GOT3 (cell line): ENCODE data around the gene CBFA2T2.

Experiments
- DNase-seq: peaks from one replicate; lab custom pipeline; 2025; ENCODE audit warnings: mixed read lengths; lab: John Stamatoyannopoulos, UW

CBFA2T2 gene

DNA sequence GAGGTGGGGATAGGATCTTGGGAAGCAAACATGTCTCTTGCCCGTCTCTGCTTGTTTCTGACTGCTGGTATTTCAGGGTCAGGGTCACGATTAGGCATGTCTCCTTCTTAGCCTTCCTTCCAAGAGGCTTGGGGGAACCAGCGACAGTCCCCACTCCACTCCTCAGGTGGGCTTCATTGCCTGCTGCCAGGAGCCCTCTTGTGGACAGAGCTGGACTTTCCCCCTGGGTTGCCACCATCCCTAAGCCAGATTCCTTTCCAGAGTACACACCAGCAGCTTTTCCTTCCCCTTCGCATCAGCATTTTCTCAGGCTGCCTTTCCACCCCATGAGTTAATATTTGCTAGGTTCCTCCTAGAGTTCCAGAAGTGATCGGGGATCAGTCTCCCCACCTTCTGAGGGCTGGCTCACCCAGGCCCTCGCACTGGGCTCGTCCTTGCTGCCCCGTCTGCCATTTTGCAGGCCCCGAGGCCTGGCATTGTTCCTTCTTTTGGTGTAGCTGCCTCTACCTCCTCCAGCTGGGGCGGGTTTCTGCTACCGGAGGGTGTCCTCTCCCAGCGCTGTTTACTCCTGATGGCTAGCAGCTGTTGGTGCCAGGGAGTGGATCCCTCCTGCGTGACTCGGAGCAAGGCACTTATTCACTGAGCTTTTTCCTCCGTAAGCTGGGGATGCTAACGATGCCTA lies 163.5 kb downstream of the CBFA2T2 start:
- DNase-seq: no peak

GRCh38 chr20:33653900-33654596 lies 164.2 kb downstream of the CBFA2T2 start:
- no peak for DNase-seq

DNA sequence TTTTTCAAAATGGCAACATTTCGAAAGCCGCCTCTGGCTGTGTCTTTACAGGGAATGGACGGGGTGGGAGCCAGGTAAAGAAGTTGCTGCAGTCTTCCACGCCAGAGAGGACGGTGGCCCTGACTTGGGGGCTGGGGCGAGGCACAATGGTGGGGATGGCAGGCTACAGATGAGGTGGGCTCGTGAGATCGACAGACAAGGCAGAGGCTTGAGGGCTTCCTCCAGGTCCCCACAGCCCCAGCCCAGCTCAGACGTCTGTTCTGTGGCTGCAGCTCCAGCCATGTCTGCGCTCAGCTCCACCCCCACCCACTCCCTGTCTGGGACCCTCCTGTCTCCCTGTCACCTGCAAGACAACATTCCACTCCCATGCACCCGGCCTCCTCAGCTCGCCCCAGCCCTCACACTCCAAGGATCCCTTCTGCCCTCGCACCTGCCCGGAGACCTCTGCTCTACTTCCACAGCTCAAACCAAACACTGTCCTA lies 164.8 kb downstream of the CBFA2T2 start:
- DNase-seq: no peak

DNA sequence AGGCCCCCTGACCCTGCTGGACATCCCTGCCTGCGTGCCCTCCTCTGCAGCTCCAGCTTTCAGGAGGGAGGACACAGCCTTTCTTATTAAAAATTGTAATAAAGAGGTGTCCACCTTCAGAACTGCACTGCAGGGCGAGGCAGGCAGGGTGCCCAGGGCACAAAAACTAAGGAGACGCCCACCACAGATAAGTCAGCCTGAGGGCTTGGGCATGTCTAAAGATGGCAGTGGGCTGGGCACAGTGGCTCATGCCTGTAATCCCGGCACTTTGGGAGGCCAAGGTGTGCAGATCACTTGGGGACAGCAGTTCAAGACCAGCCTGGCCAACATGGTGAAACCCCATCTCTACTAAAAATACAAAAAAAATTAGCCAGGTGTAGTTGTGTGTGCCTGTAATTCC lies 165.3 kb downstream of the CBFA2T2 start:
- no peak for DNase-seq

- DNase-seq: no peak
Measured at GRCh38 chr20:33656010-33656782, 166.3 kb downstream of the CBFA2T2 start.

- DNase-seq: no peak
Measured at GRCh38 chr20:33656783-33657703, 167.1 kb downstream of the CBFA2T2 start.

GRCh38 chr20:33657704-33658095 lies 167.8 kb downstream of the CBFA2T2 start:
- no peak for DNase-seq

- DNase-seq: no peak
Measured at GRCh38 chr20:33658510-33658909, 168.6 kb downstream of the CBFA2T2 start.

DNA sequence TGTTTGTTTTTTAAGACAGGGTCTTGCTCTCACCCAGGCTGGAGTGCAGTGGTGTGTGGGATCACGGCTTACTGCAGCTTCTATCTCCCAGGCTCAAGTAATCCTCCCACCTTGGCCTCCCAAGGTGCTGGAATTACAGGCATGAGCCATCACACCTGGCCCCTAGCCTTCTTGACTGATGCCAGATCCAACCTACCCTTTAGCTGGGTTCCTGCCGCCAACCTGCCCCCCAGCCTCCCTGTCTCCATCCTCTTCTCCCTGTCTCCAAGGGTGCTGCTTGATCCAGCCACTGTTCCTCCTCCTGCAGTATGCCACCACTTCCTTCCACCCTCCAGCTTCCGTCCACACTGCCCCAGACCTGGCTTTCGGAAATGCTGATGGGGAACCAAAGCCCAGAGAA lies 169.0 kb downstream of the CBFA2T2 start:
- DNase-seq: no peak

- no peak for DNase-seq
Measured at GRCh38 chr20:33659341-33660034, 169.6 kb downstream of the CBFA2T2 start.

DNA sequence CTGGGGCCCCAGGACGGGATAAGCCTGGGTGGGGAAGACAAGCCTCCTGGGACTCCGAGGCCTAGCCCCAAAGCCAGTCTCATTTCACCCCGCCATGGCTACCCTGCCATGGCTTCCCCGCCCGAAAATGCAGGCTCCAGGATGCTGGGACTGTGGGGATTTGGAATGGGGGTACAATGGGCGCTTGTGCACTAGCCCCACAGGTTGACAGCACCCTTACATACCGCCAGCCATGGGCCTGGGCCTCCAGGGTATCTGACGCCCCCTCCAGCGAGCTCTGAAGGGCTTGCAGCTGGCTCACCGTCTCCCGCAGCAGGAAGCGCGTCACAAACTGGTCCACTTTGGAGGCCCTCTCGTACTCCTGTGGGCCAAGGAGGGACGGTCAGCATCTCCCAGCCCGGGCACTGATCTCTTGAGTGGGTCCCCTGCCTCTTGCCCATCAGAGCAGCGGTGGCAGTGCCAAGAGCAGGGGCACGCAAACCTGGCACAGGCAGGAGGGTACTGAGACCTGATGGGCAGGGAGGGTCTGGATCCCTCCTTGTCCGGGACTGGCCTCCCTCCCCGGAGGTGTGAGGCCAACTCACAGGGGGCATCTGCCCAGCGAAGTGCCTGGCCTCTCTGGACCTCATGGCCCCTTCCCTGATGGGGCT lies 170.3 kb downstream of the CBFA2T2 start:
- no peak for DNase-seq

DNA sequence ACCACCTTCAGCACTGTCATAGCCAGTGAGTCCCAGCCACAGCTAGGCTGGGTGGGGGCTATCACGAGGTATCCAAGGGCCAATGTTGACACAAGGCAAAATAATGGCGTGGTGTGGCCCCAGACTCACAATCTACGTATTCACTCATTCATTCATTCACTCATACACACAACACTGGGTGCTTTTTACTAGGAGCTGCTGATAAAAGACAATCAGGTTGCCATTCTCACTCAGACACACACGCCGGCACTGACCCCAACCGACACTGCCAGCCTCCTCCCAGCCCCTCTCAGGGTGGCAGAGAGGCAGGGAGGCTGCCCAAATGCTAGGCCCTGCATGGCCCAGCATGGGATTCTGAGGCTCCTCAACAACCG lies 170.8 kb downstream of the CBFA2T2 start:
- DNase-seq: no peak

DNA sequence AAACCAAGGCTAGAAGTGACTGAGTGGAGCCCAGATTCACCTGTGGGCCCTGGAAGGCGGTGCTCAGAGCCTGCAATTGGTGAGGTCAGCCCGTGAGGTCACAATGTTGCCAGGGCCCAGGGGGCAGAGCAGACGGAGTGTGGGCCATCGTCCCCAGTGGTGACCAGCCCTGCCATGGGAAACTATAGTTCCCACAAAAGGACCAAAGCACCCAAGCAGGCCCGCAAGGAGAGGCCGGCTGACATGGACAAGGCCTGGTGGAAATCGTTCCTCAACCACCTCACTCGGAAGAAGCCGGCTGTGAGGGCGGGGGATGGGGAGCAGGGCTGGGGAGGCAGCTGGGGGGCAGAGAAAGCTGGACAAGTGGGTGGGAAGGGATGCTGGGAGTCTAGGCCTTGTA lies 172.3 kb downstream of the CBFA2T2 start, which contains the start of gene C20orf144:
TSS of gene C20orf144 (plus strand) at position 156 of the 400 bp plus-strand sequence. CDS start at position 175, 19 bp downstream.
- DNase-seq: no peak

DNA sequence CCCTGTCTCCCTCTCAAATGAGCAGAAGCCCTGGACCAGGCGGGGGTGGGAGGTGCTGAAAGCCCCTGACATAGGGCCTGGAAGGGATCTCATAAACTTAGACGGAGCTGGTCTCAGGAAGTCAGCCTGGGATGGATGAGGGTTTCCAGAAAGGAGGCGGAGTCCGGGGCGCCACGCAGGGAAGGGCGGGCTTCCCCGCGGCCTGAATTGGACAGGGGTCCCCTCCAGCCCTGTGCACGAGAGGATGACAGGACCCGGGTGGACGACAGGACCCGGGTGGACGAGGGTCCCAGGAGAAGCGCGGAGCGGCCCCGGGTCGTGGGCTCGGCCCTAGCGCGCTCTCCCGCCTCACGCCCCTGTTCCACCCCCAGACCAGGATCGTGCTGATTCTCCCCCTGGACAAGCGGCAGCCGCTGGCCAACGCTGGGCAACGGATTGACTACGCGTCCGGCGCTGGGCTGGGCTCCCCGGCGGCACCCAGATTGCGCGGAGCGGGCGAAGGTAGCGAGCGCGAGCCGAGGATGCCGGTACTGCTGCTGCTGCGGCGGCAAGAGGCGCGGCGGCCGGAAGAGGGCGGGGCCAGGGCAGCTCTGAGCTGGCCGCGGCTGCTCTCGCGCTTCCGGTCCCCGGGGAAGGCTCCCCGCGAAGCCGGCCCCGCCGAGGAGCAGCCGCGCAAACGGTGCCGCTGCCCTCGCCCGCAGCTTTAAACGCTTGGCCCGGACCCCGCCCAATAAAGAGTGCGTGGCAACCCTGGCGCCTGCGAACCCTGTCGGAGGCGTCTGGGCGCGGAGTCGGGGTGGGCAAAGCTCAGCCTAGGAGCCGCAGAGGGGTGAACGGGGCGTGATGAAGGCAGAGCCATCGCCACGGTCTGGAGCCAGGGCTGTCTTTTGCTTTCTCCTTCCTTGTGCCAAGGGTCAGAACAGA lies 173.5 kb downstream of the CBFA2T2 start:
- peak; percentile 75 for DNase-seq

DNA sequence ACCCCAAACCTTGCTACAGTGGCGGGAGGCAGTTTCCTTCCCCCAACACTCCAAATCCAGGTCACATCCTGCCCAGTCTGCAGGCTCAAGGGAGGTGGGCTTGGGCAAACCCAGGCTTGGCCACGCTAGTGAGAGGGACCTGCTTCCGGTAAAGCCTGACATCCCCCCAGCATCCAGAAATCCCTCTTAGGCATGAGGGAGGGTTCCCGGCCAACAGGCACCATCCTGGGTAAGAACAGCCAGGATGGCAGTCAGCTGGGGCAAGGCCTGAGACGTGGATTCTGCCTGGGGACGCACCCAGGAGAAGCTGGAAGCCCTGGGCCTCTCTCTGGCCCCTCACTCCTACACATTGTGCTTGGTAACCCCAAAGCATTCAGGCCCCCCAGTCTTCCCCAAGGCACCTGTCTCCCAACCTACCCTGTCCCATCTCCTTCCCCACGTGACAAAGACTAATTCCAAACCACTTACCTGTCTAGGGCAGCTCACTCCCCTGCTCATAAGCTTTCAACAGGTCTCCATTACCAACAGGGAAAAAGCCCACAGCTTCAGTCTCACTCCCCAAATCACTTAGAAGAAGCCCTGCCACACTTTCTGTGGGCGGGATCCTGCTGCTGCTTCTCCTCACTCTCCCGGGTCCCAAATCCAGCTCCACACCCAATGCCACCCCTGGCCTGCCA lies 174.3 kb downstream of the CBFA2T2 start:
- no peak for DNase-seq

DNA sequence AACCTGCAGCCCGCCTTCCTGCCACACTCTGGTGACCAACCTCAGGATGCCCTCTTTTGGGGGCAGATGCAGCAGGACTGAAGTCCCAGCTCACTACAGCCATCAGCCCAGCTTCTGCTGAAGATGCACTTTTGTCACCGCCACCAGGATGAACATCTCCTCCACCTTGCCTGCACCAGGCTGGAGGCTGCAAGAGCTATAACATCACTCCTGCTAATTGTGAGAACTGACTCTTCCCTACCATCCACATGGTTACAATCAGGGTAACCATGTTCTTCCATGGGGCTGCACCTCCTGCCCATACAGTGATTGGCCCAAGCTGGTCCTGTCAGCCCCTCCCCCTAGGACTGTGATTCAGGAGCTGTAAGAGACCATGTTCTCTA lies 174.9 kb downstream of the CBFA2T2 start:
- no peak for DNase-seq

- DNase-seq: peak; percentile 86
Measured at GRCh38 chr20:33666293-33667244, 176.7 kb downstream of the CBFA2T2 start, which contains the start of gene ACTL10. TSS of gene ACTL10 (plus strand) at chr20:33666943. CDS start at chr20:33667498, 555 bp downstream.
